Anterior cingulate cortex (tissue), 58 donors: Measurements from ENCODE around the gene AIG1.
"Not testable (repeated sequence)": the region's sequence is repeated elsewhere in the genome, so short reads cannot be mapped to it uniquely, and the experiment has no call there.

Source experiments
- DNase-seq, 58 donors: peaks; one replicate each; lab custom pipeline; 2025; lab: John Stamatoyannopoulos, UW

The AIG1 gene

DNA sequence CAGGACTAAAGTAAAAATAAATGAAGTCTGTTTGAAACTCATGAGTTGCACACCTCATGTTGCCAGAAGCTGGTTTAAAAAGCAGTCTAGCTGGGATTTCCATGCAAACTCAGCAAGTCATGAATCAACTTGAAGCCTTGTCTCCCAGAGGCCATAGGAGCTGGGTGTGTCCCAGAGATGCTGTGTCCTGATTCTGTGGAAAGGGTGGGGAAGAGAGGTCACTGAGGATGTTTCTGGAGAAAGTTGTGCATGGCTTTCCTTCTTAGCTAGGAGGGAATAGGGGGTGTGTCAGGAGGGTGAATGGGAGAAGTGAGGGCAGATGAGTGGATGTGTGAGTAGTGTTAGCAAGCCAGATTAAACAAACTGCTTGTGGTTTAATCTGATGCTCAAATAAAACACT is 278.5 kb downstream of the AIG1 start:
- DNase-seq = no peak

DNA sequence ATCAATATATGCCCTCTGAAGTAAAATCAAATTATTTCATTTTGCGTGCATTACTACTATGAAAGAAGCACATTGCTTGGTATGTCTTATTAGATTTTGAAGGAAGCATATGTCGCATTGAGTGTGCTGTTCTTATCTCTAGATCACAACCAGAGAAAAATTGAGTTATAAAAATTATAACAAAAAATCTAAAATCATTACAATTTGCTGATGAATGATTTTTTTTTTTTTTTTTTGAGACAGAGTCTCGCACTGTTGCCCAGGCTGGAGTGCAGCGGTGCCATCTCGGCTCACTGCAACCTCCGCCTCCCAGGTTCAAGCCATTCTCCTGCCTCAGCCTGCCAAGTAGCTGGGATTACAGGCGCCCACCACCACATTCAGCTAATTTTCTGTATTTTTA is 284.8 kb downstream of the AIG1 start:
- not testable (repeated sequence) for DNase-seq

DNA sequence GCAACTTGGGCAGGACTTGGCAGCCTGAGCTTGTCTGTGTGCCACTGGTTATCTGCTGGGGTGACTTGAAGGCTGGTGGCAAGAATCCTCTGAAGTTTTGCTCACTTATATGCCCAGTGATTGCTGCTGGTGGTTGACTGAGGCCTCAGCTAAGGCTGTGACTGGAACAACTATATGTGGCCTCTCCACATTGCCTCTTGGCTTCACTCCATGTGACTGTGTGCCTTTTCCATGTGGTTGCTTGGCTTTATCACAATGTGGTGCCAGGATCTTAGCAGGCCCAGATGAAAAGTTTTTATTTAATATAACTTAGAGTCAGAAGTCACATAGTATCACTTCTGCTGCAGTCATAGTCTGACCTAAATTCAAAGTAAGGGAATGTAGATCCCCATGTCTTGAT is 285.3 kb downstream of the AIG1 start:
- no peak for DNase-seq

DNA sequence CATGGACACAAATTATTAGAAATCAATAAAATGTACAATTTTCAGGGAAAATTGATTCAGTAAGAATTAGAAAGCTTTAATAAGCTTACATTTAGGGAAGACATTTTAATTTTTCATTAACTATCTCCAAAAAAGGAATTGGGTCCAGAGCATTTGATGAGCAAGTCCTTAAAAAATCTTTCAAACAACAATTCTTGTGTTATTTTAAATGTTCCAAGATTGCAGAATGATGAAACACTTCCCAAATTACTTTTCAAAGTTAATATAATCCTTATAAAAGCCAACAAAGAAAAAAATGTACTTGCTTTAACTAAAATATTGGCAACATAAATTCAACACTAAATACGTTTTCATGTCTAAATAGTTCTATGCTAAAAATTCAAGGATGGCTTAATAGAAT is 287.8 kb downstream of the AIG1 start:
- no peak for DNase-seq

DNA sequence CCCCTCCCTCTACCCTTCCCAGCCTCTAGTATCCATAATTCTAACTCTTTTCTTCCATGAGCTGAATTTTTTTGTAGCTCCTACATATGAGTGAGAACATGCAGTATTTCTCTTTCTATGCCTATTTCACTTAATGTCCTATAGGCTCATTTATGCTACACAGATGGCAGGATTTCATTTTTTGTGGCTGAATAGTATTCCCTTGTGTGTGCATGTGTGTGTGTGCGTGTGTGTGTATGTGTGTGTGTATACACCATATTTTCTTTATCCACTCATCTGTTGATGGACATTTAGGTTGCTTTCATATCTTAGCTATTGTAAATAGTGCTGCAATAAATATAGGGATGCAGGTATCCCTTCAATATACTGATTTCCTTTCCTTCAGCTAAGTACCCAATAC is 288.8 kb downstream of the AIG1 start:
- no peak for DNase-seq

DNA sequence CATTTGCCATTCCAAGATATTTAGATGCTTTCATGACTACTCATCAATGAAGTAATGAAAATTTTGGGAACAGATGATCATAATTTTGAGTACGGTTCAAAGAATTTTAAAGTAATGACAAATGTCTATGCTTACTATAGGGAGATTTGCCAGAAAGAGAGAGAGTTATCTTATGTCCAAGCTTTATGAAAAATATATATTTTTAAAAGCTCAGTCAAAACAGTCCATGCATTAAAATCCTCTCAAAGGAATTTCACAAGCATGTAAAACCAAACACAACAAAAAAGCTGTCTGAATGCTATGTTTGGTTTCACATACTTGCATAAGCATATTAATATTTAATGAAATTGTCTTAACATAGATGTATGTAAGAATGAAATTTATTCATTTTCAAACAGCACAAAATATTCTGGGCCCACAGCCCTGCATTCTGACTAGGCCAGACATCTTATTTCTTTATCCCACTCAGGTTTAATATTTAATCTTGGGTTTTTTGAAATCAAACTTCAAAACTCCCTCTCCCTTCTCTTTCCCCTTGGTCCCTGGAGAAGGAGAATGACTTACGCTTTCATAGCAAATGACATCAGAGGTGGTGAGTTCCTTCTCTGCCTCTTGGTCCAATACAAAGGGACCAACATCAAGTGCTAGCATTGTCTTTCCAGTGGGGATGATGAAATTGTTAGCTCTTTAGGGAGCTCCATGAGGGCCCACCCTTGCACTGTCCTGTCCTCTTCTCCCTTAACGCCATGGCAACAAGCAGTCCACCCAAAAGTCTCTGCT is 295.6 kb downstream of the AIG1 start:
- no peak for DNase-seq

DNA sequence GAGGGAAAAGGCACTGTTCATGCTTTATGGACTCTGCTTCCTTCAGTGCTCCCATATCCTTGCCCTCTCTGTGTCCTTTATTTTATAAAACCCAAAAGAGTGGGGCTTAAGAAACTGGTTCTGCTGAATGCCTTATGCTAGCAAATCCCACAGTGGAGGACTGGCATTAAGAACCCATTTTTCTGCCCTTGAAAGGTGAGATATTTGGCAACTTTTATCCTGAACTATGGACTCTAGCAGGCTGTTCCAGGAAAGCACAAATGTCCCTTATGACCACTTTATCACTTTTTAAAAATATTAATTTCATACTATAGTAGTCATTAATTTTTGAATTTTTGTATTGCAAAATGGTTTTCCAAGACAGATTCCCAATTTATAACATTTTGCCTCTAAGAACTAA is 296.5 kb downstream of the AIG1 start:
- no peak for DNase-seq

DNA sequence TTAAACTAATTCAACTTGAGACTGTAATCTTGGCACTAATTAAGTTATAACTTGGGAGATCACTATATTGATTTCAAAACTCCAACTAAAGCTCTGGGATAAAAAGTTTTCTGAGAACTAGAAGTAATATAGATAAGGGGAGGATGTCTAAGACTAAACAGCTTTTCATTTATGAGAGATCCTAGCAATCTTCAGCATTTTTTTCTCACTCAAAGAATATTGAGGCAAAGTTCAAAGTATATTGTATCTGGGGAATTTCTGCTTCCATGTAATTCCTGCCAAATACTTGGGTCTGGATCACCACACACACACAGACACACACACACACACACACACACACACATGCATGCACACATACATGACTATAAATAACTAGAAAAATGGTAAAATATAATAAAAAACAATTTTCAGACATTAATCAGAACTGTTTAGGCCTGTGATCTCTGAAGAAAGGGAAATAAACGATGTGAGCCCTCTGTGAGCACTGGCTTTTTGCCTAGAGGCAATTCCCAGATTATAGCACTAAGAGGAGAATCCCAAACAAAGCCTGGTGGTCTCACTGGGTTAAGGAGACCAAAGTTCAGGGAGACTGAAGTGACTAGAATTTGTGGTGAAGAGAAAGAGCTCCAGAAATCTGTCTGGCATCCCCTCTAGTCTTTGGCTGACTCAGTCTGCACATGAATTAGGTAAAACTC is 297.0 kb downstream of the AIG1 start:
- no peak for DNase-seq

DNA sequence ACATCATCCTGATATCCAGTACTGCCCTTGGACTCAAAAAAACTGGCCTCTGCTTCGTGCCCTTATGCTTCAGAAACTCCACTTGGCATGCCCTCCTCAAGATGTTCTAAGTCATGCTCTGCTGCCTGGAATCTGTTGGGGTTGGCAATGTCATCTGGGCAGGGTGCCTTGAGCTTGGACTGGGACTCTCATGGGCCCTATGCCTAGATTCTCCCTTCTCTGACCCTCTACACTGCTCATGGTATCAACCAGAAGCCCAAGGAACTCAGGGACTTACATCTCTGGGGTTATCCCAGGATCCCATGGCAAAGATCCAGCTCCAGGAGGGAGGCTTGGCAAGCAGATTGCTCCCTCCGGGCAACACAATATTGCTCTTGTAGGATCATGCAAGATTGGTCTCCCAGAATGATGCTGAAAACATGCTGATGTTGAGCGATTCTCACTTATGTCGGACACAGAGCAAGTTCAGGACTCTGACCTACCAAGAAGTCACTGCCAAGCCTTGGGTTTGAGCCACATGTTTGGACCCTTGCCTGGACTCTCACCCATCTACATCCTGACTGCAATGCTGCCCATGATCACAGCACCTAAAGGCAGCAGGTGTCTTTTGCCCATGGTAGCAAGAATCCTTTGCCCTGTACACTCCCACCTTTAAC is 301.0 kb downstream of the AIG1 start:
- DNase-seq = peak in 3 of 58 donors; percentile 3 to 24 (median 7)

DNA sequence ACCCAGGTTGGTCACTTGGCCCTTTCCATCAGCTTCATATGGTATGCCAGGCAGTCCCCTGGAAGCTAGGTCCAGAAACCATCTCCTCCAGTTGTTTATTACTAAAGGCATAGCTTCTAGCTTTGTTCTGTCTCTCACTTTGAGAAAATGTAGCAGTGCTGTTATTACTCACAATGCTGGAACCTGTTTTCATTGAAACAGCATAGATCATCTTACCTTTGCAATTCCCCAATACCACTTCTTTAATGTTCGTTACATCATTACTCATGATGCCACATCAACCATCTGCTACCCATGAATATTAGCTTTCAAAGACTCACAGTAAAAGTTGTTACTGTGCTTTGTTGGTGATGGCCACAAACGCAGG is 301.5 kb downstream of the AIG1 start:
- no peak for DNase-seq

DNA sequence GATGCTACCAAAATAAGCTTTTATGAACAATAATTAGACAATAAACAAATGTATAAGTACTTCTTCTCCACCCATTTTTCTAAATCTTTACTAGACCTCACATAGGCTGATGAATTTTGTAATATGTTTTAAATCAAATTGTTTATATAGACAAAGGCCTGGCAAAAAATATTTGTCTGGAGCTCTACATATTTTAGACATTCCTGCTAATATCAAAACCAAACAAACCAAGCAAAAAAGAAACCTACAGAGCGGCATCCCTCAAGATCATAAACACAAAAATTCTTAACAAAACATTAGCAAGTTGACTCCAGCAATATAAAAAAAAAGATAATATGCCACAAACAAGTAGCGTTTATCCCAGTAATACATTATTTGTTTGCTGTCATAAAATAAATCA is 302.6 kb downstream of the AIG1 start:
- DNase-seq = no peak

DNA sequence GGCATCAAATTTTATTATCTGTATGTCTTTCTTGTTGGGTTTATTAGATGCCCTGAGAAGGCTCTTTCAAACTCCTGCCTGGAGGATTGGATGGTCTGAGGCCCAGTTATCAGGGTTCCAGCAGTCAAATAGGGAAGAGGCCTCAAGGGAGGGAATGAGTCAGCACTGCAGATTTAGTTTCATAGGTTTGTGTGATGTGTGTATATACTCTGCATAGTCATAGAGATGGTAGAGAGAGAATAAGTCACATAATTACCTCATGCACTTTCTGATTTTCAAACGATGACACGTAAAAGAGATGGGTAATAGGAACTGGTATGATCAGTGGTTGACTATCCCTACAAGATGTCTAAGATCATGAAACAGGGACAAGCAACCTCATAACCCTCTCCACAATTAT is 307.7 kb downstream of the AIG1 start:
- no peak for DNase-seq

DNA sequence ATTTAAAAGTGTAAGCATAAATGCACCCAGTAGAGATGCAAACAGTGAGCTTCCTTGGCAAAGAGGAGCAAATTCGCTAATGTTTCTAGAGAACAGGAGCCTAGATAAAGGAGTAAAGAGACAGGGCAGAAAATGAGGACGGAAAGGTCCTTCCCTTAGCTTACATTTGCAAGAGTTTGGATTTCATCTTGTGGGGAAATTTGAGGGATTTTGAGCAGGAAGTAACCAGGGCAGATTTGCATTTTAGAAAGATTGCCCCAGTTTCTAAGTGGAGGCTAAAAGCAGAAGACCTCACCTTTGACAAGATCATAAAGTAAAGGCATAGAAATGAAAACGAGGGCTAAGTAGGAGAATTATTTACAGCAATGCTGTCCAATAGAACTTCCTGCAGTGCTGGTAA is 309.3 kb downstream of the AIG1 start:
- no peak for DNase-seq

DNA sequence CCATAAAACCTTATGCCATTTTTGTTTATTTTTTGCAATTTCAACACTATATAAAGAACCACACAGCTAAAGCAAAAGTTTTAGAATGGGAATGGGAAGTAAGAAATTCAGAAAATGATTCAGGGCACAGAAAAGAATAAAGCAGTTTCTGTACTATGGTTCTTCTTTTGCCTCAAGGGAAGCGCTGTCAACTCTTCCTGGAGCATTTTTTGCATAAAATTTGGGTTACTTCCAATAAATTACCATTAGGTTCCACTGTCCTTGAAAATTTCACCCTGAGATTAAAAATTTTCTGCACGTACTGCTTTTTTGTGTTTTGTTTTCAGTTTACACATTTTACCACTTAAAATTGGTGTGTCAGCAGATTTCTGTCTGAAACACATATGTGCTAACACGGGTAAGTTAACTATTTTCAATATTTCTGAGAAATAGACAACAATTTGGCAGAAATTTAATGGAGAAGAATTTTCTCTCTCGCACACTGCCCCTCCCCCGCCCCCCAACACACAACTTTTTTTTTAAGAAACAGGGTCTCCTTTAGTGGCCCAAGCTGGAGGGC is 310.2 kb downstream of the AIG1 start:
- DNase-seq = no peak

DNA sequence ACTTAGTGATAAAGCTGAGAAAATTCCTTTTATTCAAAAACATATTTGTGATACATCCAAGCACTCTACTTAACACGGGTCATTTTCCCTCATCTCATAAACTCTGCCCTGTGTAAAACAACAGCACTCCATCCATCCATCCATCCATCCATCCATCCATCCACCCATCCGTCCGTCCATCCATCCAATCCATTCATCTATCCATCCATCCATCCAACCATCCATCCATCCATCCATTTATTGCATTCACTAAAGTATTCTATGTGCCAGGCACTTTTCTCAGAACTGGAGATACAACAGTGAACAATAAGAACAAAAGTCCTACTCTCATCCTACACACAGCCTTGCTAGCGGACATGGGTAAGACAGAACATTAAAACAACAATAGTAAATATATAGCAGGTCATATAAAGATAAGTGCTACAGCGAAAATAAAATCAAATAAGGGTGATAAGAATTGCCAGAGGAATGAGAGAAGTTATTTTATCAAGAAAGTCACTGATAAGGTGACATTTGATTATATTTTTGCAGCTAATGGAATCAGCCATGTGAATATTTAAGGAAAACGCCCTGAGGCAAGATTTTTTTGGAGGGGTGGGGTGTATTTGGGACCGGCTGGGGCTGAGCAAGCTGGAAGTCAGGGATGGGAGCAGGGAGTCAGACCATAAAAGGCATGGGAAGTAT is 311.7 kb downstream of the AIG1 start:
- DNase-seq = no peak

DNA sequence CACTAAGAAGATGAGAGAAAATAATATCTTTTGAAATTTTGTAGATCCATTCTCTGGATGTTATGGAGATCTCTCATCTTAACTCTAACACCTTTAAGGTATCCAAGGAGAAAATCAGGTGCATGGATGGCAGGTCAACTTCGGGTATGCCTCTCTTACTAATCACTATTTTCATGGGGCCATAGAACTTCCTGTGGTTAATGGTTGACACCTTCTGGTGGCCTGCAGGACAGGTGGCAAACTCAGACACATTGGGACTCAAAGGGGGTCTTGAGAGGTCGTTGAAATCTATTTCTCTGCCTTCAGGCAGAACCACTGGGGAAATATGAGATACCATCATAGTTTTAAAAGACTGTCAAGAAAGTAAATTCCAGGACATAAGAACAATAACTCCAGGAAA is 313.3 kb downstream of the AIG1 start:
- DNase-seq = no peak

DNA sequence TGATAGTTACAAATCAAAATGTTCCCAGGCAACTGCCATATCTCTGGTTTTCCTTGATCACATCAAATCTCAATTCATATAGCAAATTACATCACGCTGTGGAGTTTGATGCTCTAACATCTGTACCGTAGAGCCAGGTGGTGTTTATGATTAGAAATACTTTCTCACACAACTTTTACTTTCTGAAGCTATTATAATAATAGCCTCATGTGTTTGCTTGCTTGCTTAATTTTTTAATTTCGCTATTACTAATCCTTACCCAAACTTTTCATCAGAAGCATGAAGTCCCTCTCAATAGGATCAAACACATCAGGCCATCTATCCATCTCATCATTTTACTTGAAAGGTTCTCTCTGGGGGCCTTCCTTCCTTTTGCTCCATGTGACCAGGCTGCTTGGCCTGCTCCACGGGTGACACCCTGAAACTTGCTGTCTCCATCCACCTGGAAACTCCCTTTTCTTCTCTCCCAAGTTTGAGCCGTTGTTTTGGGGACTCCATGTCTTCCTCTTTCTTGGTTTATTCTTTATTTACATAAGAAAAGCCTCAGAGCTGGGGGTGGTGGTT is 314.4 kb downstream of the AIG1 start:
- DNase-seq = no peak

DNA sequence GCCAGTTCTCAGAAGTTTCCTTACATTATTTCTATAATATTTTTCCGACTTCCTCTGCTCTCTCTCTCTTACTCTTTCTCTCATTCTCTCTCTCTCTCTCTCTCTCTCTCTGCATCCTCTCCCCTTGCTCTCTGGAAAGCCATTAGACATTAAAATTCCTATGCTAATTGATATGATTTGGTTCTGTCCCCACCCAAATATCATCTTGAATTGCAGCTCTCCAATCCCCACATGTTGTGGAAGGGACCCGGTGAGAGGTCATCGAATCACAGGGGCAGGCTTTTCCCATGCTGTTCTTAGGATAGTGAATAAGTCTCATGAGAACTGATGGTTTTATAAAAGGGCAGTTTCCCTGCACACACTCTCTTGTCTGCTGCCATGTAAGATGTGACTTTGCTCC is 315.7 kb downstream of the AIG1 start:
- no peak for DNase-seq

DNA sequence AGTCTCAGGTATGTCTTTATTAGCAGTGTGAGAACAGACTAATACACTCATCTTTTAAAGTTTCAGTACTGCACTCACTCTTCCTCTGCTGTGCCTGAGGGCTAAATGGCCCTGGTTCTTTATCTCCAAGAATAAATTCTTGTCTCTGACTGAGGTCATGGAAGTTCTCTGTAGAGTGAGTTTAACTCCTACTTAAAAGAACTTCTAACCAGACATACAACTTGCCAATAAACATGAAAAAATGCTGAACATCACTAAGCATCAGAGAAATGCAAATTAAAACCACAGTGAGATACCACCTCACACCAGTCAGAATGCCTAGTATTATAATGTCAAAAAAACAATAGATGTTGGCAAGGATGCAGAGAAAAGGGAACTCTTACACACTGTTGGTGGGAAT is 316.2 kb downstream of the AIG1 start:
- no peak for DNase-seq

DNA sequence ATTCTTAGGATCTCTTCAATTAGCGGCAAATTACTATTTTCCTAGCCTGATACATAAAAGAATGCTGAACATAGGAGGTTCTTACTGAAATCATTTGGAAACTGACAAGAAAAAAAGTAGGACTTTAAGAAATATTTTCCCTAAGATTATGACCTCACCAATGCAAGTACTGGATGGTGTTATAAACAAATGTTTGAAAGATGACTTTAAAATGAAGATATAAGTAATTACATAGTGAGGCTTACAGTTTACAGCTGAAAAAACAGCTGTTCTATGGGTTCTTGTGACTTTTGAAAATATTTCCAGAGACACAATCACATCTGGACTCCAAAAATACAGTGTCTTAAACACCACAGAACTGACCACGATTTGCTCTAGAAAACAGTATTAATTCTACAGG is 324.9 kb downstream of the AIG1 start:
- no peak for DNase-seq

DNA sequence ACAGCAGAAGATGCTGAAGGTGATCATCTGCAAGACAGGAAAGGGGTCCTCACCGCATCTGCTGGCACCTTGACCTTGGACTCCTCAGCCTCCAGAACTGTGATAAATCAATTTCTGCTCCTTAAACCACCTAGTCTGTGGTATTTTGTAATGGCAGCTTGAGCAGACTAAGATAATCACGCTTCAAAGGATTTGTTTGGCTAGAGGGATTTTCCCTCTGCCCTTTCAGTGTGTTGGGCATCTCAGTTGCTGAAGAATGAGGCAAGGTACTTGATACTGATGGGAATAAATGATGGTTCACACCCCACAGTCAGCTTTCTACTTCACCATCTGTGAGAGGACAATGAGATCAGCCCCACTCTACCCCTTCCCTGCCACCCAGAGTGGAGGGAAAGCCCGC is 329.6 kb downstream of the AIG1 start:
- no peak for DNase-seq
